GM18505 (cell line): Measurements from ENCODE around the gene MCM3.

ENCODE experiments used
- ATAC-seq: cut with Tn5 transposase; IDR thresholded peaks from one replicate; pipeline ENCODE4 v1.9.1; 2021; ENCODE audit not compliant: unreplicated experiment
- POLR2A ChIP-seq: IDR thresholded peaks from 4 replicates; pipeline ENCODE4 v1.6.1; 2011; ENCODE audit warnings: borderline replicate concordance; ENCODE audit not compliant: insufficient read depth, insufficient read length; ENCODE audit errors: extremely low read depth

Gene MCM3

GRCh38 chr6:52217761-52218160, 66.8 kb downstream of the MCM3 start:
- no peak for TF ChIP-seq POLR2A
- ATAC-seq, result no peak

- TF ChIP-seq POLR2A, result no peak
- ATAC-seq, result no peak
Observed at GRCh38 chr6:52216932-52217575, 67.5 kb downstream of the MCM3 start.

- ATAC-seq, result no peak
- TF ChIP-seq POLR2A, result no peak
Observed at GRCh38 chr6:52215787-52216186, 68.8 kb downstream of the MCM3 start.
